NB4 (cell line): Measurements from ENCODE around the gene SPSB4.

Experiments
- CTCF ChIP-seq: IDR thresholded peaks from one replicate; pipeline ENCODE4 v1.5.1; 2012; ENCODE audit warnings: low read depth, low read length
- MAX ChIP-seq: IDR thresholded peaks from 2 replicates; pipeline ENCODE4 v1.6.1; 2011; ENCODE audit warnings: low read depth, low read length
- POLR2A ChIP-seq: IDR thresholded peaks from 2 replicates; pipeline ENCODE4 v1.6.1; 2011; ENCODE audit warnings: mild to moderate bottlenecking; ENCODE audit not compliant: insufficient read length; ENCODE audit errors: extremely low read depth

DNA sequence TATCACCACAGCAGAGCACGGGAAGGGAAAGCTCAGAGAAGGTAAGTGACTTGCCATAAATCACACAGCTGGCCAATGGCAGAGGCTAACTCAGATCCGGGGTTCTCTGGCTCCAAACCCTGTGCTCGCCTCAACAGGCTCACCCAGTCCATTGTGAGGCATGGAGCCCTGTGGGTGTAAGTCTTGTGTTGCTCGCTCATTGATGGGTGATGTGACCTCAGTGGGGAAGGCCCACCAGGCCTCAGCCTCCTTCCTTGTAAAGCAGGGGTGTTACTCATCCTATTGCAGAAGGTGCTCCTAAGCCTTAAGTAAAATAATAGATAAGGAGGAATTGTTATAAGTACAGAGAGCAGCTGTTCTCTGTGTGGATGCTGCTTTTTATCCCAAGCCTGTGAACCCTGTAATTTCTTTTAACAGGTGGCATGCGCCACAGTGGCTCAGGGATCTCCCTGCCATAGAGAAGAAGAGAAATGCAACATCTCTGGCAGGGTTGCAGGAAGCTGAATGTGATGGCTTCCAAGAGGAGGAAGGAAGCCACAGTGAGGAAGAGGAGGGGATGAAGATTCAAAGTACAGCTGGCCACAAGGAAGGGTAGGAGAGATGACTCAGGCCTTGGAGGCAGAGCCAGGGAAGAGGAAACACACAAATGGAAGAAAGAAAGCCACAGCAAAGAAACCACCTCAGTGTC lies 30.9 kb upstream of the SPSB4 start:
- TF ChIP-seq MAX (no peak), CTCF (no peak), POLR2A (no peak)
